ENCODE data around the gene GPR75.

GPR75 gene

DNA sequence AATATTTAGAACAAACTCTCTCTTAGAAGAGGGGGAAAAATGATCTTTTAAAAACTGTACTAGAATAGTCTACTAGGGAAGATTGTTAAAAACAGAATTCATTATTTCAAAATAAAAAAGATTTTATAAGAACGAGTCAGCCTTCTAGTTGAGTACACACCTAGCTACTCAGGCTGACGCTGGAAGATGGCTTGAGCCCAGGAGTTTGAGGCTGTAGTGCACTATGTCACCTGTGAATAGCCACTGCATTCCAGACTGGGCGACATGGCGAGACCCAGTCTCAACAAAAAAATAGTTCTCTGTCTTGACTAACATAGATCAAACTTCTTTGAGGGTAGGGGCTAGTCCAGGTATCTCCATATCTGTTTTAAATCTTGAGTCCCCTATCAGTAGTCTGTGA is 39.1 kb downstream of the GPR75 start:
- Histone ChIP-seq H3K4me1 (ENCODE audit: control insufficient read depth, insufficient read depth, low read length) (no peaks in the 10 kb centered on the region), H3K9ac (ENCODE audit: low read length) (no peak overlapping the region), H3K27me3 (ENCODE audit: control insufficient read depth, insufficient read depth, low read length) (no peaks in the 10 kb centered on the region), H3K27ac (ENCODE audit: low read depth, low read length) (no peak overlapping the region), H3K36me3 (ENCODE audit: control insufficient read depth, insufficient read depth, low read length) (peaks cover 9% of the 10 kb centered on the region), H3K4me3 (ENCODE audit: low read length) (no peak overlapping the region)

DNA sequence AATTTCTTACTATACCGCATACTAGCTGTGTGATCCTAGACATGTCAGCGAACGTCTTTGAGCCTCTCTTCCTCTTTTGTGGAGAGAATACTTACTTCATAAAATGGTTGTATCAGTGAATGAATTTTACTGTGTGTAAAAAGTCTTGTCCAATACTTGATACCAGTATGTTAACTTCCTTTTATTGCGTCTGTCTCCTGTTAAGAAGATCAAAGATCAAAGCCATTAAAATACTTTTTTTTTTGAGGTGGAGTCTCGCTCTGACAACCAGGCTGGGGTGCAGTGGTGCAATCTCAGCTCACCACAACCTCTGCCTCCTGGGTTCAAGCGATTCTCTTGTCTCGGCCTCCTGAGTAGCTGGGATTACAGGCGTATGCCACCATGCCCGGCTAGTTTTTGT is 39.7 kb downstream of the GPR75 start:
- peaks cover 9% of the 10 kb centered on the region for H3K36me3 ChIP-seq (ENCODE audit: control insufficient read depth, insufficient read depth, low read length)
- H3K4me1 ChIP-seq (ENCODE audit: control insufficient read depth, insufficient read depth, low read length), result no peaks in the 10 kb centered on the region
- no peak overlapping the region for H3K27ac ChIP-seq (ENCODE audit: low read depth, low read length)
- no peaks in the 10 kb centered on the region for H3K27me3 ChIP-seq (ENCODE audit: control insufficient read depth, insufficient read depth, low read length)
- no peak overlapping the region for H3K4me3 ChIP-seq (ENCODE audit: low read length)
- H3K9ac ChIP-seq (ENCODE audit: low read length), result no peak overlapping the region

DNA sequence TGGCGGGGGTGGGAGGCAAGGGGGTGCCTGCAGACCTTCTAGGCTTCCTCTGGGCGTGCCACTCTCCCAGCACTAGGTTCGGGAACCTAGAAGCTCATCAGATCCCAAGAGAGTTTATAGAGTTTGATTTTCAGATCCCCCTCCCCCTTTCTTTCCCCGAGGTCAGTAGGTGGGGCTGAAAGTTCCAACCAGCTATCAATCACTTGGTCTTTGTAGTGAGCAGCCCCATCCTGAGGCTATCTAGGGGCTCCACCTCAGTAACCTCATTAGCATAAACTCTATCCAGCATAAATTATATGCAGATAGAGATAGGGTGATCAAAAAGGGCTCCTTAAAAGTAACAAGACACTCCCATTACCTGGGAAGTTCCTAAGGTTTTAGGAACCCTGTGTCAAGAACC is 40.1 kb downstream of the GPR75 start:
- Histone ChIP-seq H3K9ac (ENCODE audit: low read length) (no peak overlapping the region), H3K36me3 (ENCODE audit: control insufficient read depth, insufficient read depth, low read length) (peaks cover 9% of the 10 kb centered on the region), H3K4me3 (ENCODE audit: low read length) (no peak overlapping the region), H3K4me1 (ENCODE audit: control insufficient read depth, insufficient read depth, low read length) (no peaks in the 10 kb centered on the region), H3K27me3 (ENCODE audit: control insufficient read depth, insufficient read depth, low read length) (no peaks in the 10 kb centered on the region), H3K27ac (ENCODE audit: low read depth, low read length) (no peak overlapping the region)

DNA sequence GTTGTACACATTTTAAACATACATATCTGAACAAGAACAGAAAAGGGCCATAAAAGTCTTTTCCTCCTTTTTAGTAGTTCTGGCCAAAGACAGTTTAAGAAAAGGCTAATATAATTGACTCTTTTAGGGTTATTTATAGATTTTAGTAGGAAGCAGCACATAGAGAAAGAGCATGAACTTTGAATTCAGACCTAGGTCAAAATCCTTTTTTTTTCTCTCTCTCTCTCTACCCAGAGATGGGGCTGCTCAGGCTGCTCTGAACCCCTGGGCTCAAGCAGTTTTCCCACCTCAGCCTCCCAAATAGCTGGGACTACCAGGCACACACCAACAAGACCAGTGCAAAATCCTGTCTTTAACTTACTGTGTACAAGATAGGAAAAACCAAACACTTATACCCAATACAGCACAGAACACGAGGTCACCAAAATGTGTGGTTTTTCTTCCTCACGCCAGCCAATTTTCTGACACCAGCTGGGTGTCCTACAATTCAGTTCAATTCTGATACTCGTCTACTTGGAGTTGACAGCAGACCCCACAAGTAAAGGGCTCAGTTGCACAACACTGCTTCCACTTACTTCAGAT is 40.8 kb downstream of the GPR75 start:
- Histone ChIP-seq H3K4me3 (ENCODE audit: low read length) (no peak overlapping the region), H3K9ac (ENCODE audit: low read length) (no peak overlapping the region), H3K27ac (ENCODE audit: low read depth, low read length) (no peak overlapping the region), H3K4me1 (ENCODE audit: control insufficient read depth, insufficient read depth, low read length) (no peaks in the 10 kb centered on the region), H3K27me3 (ENCODE audit: control insufficient read depth, insufficient read depth, low read length) (no peaks in the 10 kb centered on the region), H3K36me3 (ENCODE audit: control insufficient read depth, insufficient read depth, low read length) (peaks cover 9% of the 10 kb centered on the region)

DNA sequence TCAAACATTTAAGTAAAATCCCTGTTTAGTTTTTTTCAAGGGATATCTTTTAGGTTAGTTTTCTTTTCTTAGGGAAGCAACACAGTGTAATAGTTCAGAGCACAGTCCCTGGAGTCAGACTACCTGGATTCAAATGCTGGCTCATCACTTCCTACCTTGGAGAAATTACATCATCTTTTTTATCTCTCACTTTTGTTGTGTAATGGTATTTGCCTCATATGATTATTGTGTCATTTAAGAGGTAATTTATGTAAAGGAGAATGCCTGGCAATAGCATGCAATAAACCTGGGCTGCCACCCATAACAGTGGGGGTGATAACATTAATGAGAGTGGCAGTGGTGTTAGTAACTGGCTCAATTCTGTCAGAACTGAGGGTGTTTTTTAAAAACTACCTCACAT is 46.6 kb downstream of the GPR75 start:
- Histone ChIP-seq H3K27ac (ENCODE audit: low read depth, low read length) (no peak overlapping the region), H3K4me1 (ENCODE audit: control insufficient read depth, insufficient read depth, low read length) (no peaks in the 10 kb centered on the region), H3K36me3 (ENCODE audit: control insufficient read depth, insufficient read depth, low read length) (peaks cover 11% of the 10 kb centered on the region), H3K4me3 (ENCODE audit: low read length) (no peak overlapping the region), H3K27me3 (ENCODE audit: control insufficient read depth, insufficient read depth, low read length) (no peaks in the 10 kb centered on the region), H3K9ac (ENCODE audit: low read length) (no peak overlapping the region)

DNA sequence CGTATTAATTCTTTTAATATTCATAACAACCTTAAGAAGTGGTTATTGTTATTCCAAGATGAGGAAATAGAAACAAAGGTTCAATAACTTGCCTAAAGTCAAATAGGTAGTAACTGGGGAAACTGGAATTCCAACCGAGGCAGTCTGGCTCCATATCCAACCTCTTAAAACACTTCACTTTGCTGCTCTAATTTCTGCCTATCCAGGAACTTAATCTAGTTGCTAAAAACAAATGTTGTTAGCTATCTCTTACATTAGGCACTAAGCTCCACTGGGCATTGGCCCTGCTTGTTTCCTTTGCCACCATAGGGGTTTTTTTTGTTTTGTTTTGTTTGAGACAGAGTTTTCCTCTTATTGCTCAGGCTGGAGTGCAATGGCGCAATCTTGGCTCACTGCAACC is 48.2 kb downstream of the GPR75 start:
- Histone ChIP-seq H3K4me1 (ENCODE audit: control insufficient read depth, insufficient read depth, low read length) (no peaks in the 10 kb centered on the region), H3K4me3 (ENCODE audit: low read length) (no peak overlapping the region), H3K27ac (ENCODE audit: low read depth, low read length) (no peak overlapping the region), H3K27me3 (ENCODE audit: control insufficient read depth, insufficient read depth, low read length) (no peaks in the 10 kb centered on the region), H3K9ac (ENCODE audit: low read length) (no peak overlapping the region), H3K36me3 (ENCODE audit: control insufficient read depth, insufficient read depth, low read length) (peaks cover 11% of the 10 kb centered on the region)

Data from rectal smooth muscle tissue (tissue), 1 donor.